Activated naive CD8-positive, alpha-beta T cell treated with anti-CD3 and anti-CD28 coated beads for 36 hours (primary cell): ENCODE results near the gene CDC25C. TPM values are rescaled to one million over a fixed set of nuclear protein-coding genes. Genes with fewer than 3 reads are reported as not detected.

ENCODE experiments used
- DNase-seq: peaks from one replicate; pipeline ENCODE4 v3.0.0; 2021
- H3K27ac Mint-ChIP-seq: one replicate; pipeline ENCODE4 v1.8.0; 2022; ENCODE audit warnings: mild to moderate bottlenecking, moderate library complexity, mixed read lengths
- H3K27me3 Mint-ChIP-seq: one replicate; pipeline ENCODE4 v1.8.0; 2022; ENCODE audit warnings: mild to moderate bottlenecking, mixed read lengths
- H3K36me3 Mint-ChIP-seq: one replicate; pipeline ENCODE4 v1.8.0; 2021; ENCODE audit warnings: mild to moderate bottlenecking, mixed read lengths
- H3K4me1 Mint-ChIP-seq: one replicate; pipeline ENCODE4 v1.8.0; 2021; ENCODE audit warnings: mixed read lengths
- H3K4me3 Mint-ChIP-seq: one replicate; pipeline ENCODE4 v1.8.0; 2022; ENCODE audit warnings: mild to moderate bottlenecking, moderate library complexity, mixed read lengths
- H3K9me3 Mint-ChIP-seq: one replicate; pipeline ENCODE4 v1.8.0; 2022; ENCODE audit warnings: mixed read lengths
- total RNA-seq, 2 experiments: library from RNA; stranded (reverse); gene quantifications; one replicate each; pipeline ENCODE4 v1.2.3, GENCODE V29; 2021

The CDC25C gene
- total RNA-seq, 2 experiments from 2014 or later: 8.4 to 8.7 TPM

- peak; percentile 84 for DNase-seq
- peaks cover 45% of the 10 kb centered on the region for H3K4me1 Mint-ChIP-seq
- H3K27ac Mint-ChIP-seq: peak overlapping the region; percentile 94
- peaks cover 6% of the 10 kb centered on the region for H3K9me3 Mint-ChIP-seq
- peaks cover 15% of the 10 kb centered on the region for H3K36me3 Mint-ChIP-seq
- H3K4me3 Mint-ChIP-seq: peak overlapping the region; percentile 99
- no peaks in the 10 kb centered on the region for H3K27me3 Mint-ChIP-seq
These were observed 21.3 kb upstream of the CDC25C start for GRCh38 chr5:138352722-138353559.

- H3K9me3 Mint-ChIP-seq: peaks cover 6% of the 10 kb centered on the region
These were observed 20.6 kb upstream of the CDC25C start, which contains the start of gene KDM3B for GRCh38 chr5:138352071-138352721. TSS of gene KDM3B (plus strand) at chr5:138352685. CDS start at chr5:138352796, 111 bp downstream.

GRCh38 chr5:138351517-138351916 lies 19.9 kb upstream of the CDC25C start:
- H3K4me3 Mint-ChIP-seq: peak overlapping the region; percentile 62

More at GRCh38 chr5:138352071-138352721, 20.6 kb upstream of the CDC25C start, which contains the start of gene KDM3B:
- Mint-ChIP-seq H3K27me3 (no peaks in the 10 kb centered on the region), H3K4me1 (peaks cover 48% of the 10 kb centered on the region), H3K27ac (peak within 1 kb of the TSS; percentile 94), H3K4me3 (peak within 1 kb of the TSS; percentile 99), H3K36me3 (peaks cover 17% of the 10 kb centered on the region)
- DNase-seq: peak; percentile 97

GRCh38 chr5:138351056-138351455 lies 19.5 kb upstream of the CDC25C start:
- Mint-ChIP-seq H3K9me3 (peaks cover 6% of the 10 kb centered on the region), H3K27ac (no peak overlapping the region), H3K4me1 (peaks cover 43% of the 10 kb centered on the region), H3K27me3 (no peaks in the 10 kb centered on the region), H3K36me3 (peaks cover 20% of the 10 kb centered on the region), H3K4me3 (no peak overlapping the region)
- DNase-seq: no peak

More at GRCh38 chr5:138351517-138351916, 19.9 kb upstream of the CDC25C start:
- Mint-ChIP-seq H3K27ac (peak overlapping the region; percentile 21), H3K9me3 (peaks cover 6% of the 10 kb centered on the region), H3K36me3 (peaks cover 18% of the 10 kb centered on the region), H3K27me3 (no peaks in the 10 kb centered on the region), H3K4me1 (peaks cover 46% of the 10 kb centered on the region)
- no peak for DNase-seq

GRCh38 chr5:138350563-138350890 lies 18.9 kb upstream of the CDC25C start:
- H3K27ac Mint-ChIP-seq: peak overlapping the region; percentile 49
- H3K4me3 Mint-ChIP-seq: no peak overlapping the region
- no peaks in the 10 kb centered on the region for H3K27me3 Mint-ChIP-seq
- H3K9me3 Mint-ChIP-seq: peaks cover 6% of the 10 kb centered on the region
- H3K36me3 Mint-ChIP-seq: peaks cover 25% of the 10 kb centered on the region
- DNase-seq: no peak
- H3K4me1 Mint-ChIP-seq: peaks cover 38% of the 10 kb centered on the region

GRCh38 chr5:138349852-138350562 lies 18.4 kb upstream of the CDC25C start:
- Mint-ChIP-seq H3K4me1 (peaks cover 33% of the 10 kb centered on the region), H3K4me3 (no peak overlapping the region), H3K27me3 (no peaks in the 10 kb centered on the region), H3K27ac (peak overlapping the region; percentile 49), H3K36me3 (peaks cover 26% of the 10 kb centered on the region), H3K9me3 (peaks cover 6% of the 10 kb centered on the region)
- no peak for DNase-seq

GRCh38 chr5:138346889-138347288 lies 15.3 kb upstream of the CDC25C start:
- Mint-ChIP-seq H3K36me3 (peaks cover 26% of the 10 kb centered on the region), H3K9me3 (peaks cover 3% of the 10 kb centered on the region), H3K27me3 (no peaks in the 10 kb centered on the region), H3K4me1 (peaks cover 13% of the 10 kb centered on the region), H3K4me3 (no peak overlapping the region), H3K27ac (no peak overlapping the region)
- no peak for DNase-seq

- peaks cover 20% of the 10 kb centered on the region for H3K4me1 Mint-ChIP-seq
- no peak for DNase-seq
- H3K27ac Mint-ChIP-seq: no peak overlapping the region
- H3K9me3 Mint-ChIP-seq: no peaks in the 10 kb centered on the region
- H3K27me3 Mint-ChIP-seq: no peaks in the 10 kb centered on the region
- H3K4me3 Mint-ChIP-seq: no peak overlapping the region
- H3K36me3 Mint-ChIP-seq: peaks cover 18% of the 10 kb centered on the region
These were observed 13.5 kb upstream of the CDC25C start for GRCh38 chr5:138344887-138345622.

- H3K27me3 Mint-ChIP-seq: no peaks in the 10 kb centered on the region
- H3K4me3 Mint-ChIP-seq: peak overlapping the region; percentile 88
- H3K27ac Mint-ChIP-seq: no peak overlapping the region
- no peak for DNase-seq
- peaks cover 34% of the 10 kb centered on the region for H3K4me1 Mint-ChIP-seq
- no peaks in the 10 kb centered on the region for H3K9me3 Mint-ChIP-seq
- peaks cover 2% of the 10 kb centered on the region for H3K36me3 Mint-ChIP-seq
These were observed 8.4 kb upstream of the CDC25C start for GRCh38 chr5:138340008-138340407.

- H3K27ac Mint-ChIP-seq: peak overlapping the region; percentile 86
- peaks cover 2% of the 10 kb centered on the region for H3K36me3 Mint-ChIP-seq
- no peaks in the 10 kb centered on the region for H3K9me3 Mint-ChIP-seq
- peaks cover 34% of the 10 kb centered on the region for H3K4me1 Mint-ChIP-seq
- H3K27me3 Mint-ChIP-seq: no peaks in the 10 kb centered on the region
- peak overlapping the region; percentile 88 for H3K4me3 Mint-ChIP-seq
- no peak for DNase-seq
These were observed 7.9 kb upstream of the CDC25C start for GRCh38 chr5:138339464-138339863.

- Mint-ChIP-seq H3K27me3 (no peaks in the 10 kb centered on the region), H3K9me3 (no peaks in the 10 kb centered on the region), H3K36me3 (peaks cover 2% of the 10 kb centered on the region), H3K4me3 (peak overlapping the region; percentile 88), H3K4me1 (peaks cover 34% of the 10 kb centered on the region), H3K27ac (peak overlapping the region; percentile 86)
- DNase-seq: no peak
These were observed 7.5 kb upstream of the CDC25C start for GRCh38 chr5:138339091-138339456.

- Mint-ChIP-seq H3K27ac (peak overlapping the region; percentile 86), H3K4me1 (peaks cover 34% of the 10 kb centered on the region), H3K36me3 (peaks cover 2% of the 10 kb centered on the region), H3K4me3 (peak overlapping the region; percentile 88), H3K9me3 (no peaks in the 10 kb centered on the region), H3K27me3 (no peaks in the 10 kb centered on the region)
- no peak for DNase-seq
These were observed 6.9 kb upstream of the CDC25C start for GRCh38 chr5:138338411-138339090.

- Mint-ChIP-seq H3K4me1 (peaks cover 34% of the 10 kb centered on the region), H3K27me3 (no peaks in the 10 kb centered on the region), H3K9me3 (no peaks in the 10 kb centered on the region), H3K4me3 (peak within 1 kb of the TSS; percentile 88), H3K27ac (peak within 1 kb of the TSS; percentile 98), H3K36me3 (peaks cover 2% of the 10 kb centered on the region)
- peak; percentile 93 for DNase-seq
These were observed 6.2 kb upstream of the CDC25C start, which contains the start of gene FAM53C for GRCh38 chr5:138337685-138338410. TSS of gene FAM53C (plus strand) at chr5:138338266. CDS start at chr5:138341336, 3,070 bp downstream.
